ENCODE data around the gene OPCML. TPM values are rescaled to one million over a fixed set of nuclear protein-coding genes. Genes with fewer than 3 reads are reported as not detected.

OPCML gene
- polyA plus RNA-seq, 1 donor (not counting 4 experiments of a cell fraction or from before 2014, with no cell fraction given), result 0.04 TPM

DNA sequence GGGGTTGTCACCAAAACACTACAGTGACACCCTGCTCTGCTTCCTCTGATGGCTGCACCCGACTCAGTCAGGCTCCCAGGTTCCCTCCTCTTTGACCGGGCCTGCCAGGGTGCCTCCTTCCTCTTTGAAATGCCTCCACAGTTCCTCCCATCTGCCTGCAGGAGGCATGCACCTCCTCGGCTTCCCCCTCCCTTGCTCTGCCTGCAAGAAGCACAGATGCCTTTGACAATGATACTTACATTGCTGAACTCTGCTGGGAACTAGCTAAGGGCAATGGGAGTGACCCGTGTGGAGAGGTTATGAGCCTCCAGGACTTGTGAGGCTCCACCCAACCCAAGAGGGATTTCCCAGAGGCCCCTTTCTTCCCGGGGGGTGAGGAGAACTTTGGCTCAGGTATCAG lies 674.1 kb downstream of the OPCML start:
- Histone ChIP-seq H3K36me3 (ENCODE audit: control insufficient read depth in 2 of 2, extremely low read depth in 1 of 2, insufficient read depth in 2 of 2, low read length in 2 of 2) (no peaks in the 10 kb centered on the region), H3K9me1 (ENCODE audit: control insufficient read depth, extremely low read depth, insufficient read depth, low read length) (no peaks in the 10 kb centered on the region), H3K9ac (ENCODE audit: control insufficient read depth, extremely low read depth, insufficient read depth, low read length) (no peak overlapping the region), H3K9me3 (ENCODE audit: control insufficient read depth, low read depth, low read length) (no peaks in the 10 kb centered on the region), H3K4me1 (ENCODE audit: control insufficient read depth, extremely low read depth, insufficient read depth, low read length) (no peaks in the 10 kb centered on the region), H3K4me3 (ENCODE audit: control insufficient read depth in 2 of 3, extremely low read depth in 1 of 3, insufficient read depth in 2 of 3, low read depth in 1 of 3, low read length in 3 of 3) (no peak overlapping the region), H3K4me2 (ENCODE audit: control insufficient read depth, extremely low read depth, insufficient read depth, low read depth, low read length) (no peak overlapping the region), H2AFZ (ENCODE audit: control insufficient read depth, low read length) (no peak overlapping the region), H3K27me3 (ENCODE audit: control insufficient read depth, extremely low read depth, insufficient read depth, low read length) (no peaks in the 10 kb centered on the region), H3K79me2 (ENCODE audit: control insufficient read depth, insufficient read depth, low read length) (no peaks in the 10 kb centered on the region), H4K20me1 (ENCODE audit: control insufficient read depth, extremely low read depth, insufficient read depth, low read length) (no peaks in the 10 kb centered on the region), H3K27ac (ENCODE audit: control insufficient read depth, insufficient read depth, low read length) (no peak overlapping the region)
- TF ChIP-seq, protein P1, sequence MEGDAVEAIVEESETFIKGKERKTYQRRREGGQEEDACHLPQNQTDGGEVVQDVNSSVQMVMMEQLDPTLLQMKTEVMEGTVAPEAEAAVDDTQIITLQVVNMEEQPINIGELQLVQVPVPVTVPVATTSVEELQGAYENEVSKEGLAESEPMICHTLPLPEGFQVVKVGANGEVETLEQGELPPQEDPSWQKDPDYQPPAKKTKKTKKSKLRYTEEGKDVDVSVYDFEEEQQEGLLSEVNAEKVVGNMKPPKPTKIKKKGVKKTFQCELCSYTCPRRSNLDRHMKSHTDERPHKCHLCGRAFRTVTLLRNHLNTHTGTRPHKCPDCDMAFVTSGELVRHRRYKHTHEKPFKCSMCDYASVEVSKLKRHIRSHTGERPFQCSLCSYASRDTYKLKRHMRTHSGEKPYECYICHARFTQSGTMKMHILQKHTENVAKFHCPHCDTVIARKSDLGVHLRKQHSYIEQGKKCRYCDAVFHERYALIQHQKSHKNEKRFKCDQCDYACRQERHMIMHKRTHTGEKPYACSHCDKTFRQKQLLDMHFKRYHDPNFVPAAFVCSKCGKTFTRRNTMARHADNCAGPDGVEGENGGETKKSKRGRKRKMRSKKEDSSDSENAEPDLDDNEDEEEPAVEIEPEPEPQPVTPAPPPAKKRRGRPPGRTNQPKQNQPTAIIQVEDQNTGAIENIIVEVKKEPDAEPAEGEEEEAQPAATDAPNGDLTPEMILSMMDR (optimal IDR thresholded peaks at IDR 0.05 in 1 of 3, IDR thresholded peaks at IDR 0.05 in 1 of 3, conservative IDR thresholded peaks at IDR 0.05 in 1 of 3; ENCODE audit: extremely low read depth in 1 of 3, insufficient read depth in 2 of 3, low read length in 3 of 3), result peak in 1 of 3 experiments; percentile 6
- TF ChIP-seq EZH2 (IDR thresholded peaks at IDR 0.05; ENCODE audit: low read length), result no peak
- FAIRE-seq (no peak), DNase-seq (ENCODE audit: low read depth, low spot score) (no peak)
- dilution Hi-C loops (cut with MboI; ENCODE audit: extremely low pct_ligation_motif_present, low sequenced_read_pairs), result no loop called here

DNA sequence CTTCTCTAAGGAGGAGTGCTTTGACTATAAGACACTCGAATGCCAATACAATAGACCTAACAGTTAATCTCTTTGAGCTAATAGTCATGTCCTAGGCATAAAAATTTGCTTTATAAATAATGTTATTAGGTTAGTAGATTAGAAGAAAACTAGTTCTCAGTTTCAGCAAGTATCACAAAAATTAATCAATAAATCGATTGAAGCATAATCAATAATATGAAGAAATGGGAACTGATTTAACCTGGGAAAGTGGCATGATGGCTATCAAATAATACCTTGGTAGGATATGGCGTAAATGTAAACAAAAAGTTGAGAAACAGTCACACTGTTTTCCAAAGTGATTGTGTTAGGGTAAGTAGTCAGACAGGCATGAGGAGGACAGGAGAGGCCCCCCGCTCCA lies 676.3 kb downstream of the OPCML start:
- FAIRE-seq, result no peak
- no peak overlapping the region for H3K27ac ChIP-seq (ENCODE audit: control insufficient read depth, insufficient read depth, low read length)

More for the DNA sequence above, 676.3 kb downstream of the OPCML start:
- no peak for TF ChIP-seq EZH2 (IDR thresholded peaks at IDR 0.05; ENCODE audit: low read length)
- TF ChIP-seq, protein P1 (optimal IDR thresholded peaks at IDR 0.05 in 1 of 3, IDR thresholded peaks at IDR 0.05 in 1 of 3, conservative IDR thresholded peaks at IDR 0.05 in 1 of 3; ENCODE audit: extremely low read depth in 1 of 3, insufficient read depth in 2 of 3, low read length in 3 of 3), result no peak
- H4K20me1 ChIP-seq (ENCODE audit: control insufficient read depth, extremely low read depth, insufficient read depth, low read length), result no peaks in the 10 kb centered on the region
- H3K4me3 ChIP-seq (ENCODE audit: control insufficient read depth in 2 of 3, extremely low read depth in 1 of 3, insufficient read depth in 2 of 3, low read depth in 1 of 3, low read length in 3 of 3), result no peak overlapping the region
- H3K36me3 ChIP-seq (ENCODE audit: control insufficient read depth in 2 of 2, extremely low read depth in 1 of 2, insufficient read depth in 2 of 2, low read length in 2 of 2), result no peaks in the 10 kb centered on the region
- no peaks in the 10 kb centered on the region for H3K79me2 ChIP-seq (ENCODE audit: control insufficient read depth, insufficient read depth, low read length)
- H3K27me3 ChIP-seq (ENCODE audit: control insufficient read depth, extremely low read depth, insufficient read depth, low read length), result no peaks in the 10 kb centered on the region
- no peak overlapping the region for H3K9ac ChIP-seq (ENCODE audit: control insufficient read depth, extremely low read depth, insufficient read depth, low read length)
- H3K9me1 ChIP-seq (ENCODE audit: control insufficient read depth, extremely low read depth, insufficient read depth, low read length), result no peaks in the 10 kb centered on the region
- no peak overlapping the region for H3K4me2 ChIP-seq (ENCODE audit: control insufficient read depth, extremely low read depth, insufficient read depth, low read depth, low read length)
- no peak for DNase-seq (ENCODE audit: low read depth, low spot score)
- dilution Hi-C loops (cut with MboI; ENCODE audit: extremely low pct_ligation_motif_present, low sequenced_read_pairs), result no loop called here
- H3K9me3 ChIP-seq (ENCODE audit: control insufficient read depth, low read depth, low read length), result no peaks in the 10 kb centered on the region
- H3K4me1 ChIP-seq (ENCODE audit: control insufficient read depth, extremely low read depth, insufficient read depth, low read length), result no peaks in the 10 kb centered on the region
- H2AFZ ChIP-seq (ENCODE audit: control insufficient read depth, low read length), result no peak overlapping the region

All from keratinocyte (primary cell).